ENCODE data around the gene SLC37A3.
"Not testable (repeated sequence)": the region's sequence is repeated elsewhere in the genome, so short reads cannot be mapped to it uniquely, and the experiment has no call there.

Gene SLC37A3

DNA sequence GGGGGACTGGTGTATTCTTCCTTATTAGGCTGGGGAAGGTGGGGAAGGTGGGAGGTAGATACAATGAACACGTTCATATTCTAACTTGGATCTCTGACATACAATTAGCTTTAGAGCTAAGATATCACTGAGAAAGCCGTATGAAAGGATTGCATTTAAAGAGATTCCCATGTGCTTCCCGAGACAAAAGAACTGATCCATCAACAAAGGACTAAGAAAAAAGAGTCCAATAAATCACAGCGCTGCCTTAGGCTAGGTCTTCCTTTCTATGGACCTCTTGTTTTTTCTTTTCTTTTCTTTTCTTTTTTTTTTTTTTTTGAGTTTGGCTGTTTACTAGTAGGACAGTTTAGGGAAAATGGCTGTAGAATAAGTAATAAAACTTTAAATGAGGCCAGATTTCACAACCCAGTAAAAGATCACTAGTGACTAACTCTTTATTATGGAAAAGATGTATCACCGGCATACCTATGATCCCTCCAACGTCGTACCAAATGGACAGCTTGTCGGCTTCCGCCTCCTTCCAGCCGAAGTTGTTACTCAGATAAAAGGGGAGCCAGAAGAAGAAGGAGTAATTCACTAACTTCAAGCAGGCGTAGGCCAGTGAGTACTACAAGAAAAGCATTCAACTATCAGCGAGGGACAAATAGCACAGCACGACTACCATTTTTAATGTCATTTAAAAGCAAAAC, 50.0 kb downstream of the SLC37A3 start:
- peak; percentile 13 for DNase-seq (ENCODE audit: low read depth)

DNA sequence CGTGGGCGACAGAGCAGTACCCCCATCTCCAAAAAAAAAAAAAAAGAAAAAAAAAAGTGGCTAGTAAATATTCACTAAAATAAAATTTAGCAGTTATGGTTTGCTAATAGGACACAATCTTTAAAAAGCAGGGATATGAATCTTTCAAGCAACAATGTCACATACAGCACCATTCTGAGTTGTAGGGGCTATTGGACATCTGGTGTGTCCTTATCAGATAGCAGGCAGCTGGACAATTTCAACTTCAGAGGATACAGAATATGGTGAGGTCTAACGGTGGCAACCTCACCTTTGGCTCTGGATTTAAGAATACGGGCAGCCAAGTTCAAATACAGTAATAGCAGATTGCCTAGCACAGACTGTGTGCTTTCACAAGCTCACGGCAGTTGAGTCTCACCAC, 51.1 kb downstream of the SLC37A3 start:
- DNase-seq (ENCODE audit: low read depth) = no peak

DNA sequence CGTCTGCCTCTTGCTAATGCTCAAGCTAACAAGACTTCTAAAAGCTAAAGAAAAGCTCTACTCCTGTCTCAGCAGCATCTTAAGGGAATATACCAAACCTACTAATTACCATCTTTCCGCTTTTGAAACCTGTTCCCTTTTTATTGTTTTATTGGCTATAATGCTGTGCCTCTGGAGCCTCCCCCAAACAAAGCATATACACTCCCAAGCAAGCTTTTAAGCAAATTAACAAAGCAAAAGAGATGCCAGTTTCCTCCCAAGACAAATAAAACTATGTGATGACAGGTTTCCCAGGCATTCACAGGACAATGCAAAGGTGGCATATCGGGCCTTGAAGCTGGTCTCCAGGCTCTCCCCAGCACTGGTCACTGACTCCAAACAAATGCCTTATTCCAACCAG, 52.9 kb downstream of the SLC37A3 start:
- no peak for DNase-seq (ENCODE audit: low read depth)

DNA sequence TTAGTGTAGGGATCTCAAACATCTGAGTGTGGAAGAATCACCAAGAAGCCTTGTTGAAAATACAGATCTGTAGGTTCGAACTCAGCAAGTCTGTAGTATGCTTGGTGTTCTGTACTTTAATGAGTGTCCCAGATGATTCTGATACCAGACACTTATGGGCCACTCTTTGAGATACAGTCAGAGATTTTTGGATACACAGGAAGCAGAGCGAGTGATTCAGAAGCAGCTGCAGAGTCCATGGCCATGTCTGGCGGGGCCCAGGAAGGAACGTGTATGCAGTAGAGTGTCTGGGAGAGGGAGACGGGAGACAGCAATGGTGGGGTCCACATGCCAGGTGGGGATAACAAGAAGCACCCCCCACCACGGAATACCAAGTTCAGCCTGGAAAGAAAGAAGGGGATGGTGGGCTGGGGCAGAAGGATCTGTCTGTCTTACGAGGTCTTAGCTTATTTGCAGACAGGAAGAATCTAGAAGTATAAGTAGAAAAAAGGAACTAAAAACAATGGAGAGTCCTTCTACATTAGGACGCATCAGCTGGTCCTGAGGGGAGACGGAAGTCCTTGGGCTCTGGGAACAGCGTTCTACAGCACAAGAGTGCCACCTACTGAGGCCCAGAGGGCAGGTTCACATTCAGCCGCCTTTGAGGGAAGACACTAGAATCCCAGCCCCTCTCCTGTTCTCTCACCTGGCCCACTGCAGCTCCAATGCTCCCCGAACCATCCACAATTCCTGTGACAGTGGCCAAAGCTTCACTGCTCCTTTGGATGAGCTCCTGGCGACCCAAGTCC, 55.4 kb downstream of the SLC37A3 start:
- peak; percentile 12 for DNase-seq (ENCODE audit: low read depth)

DNA sequence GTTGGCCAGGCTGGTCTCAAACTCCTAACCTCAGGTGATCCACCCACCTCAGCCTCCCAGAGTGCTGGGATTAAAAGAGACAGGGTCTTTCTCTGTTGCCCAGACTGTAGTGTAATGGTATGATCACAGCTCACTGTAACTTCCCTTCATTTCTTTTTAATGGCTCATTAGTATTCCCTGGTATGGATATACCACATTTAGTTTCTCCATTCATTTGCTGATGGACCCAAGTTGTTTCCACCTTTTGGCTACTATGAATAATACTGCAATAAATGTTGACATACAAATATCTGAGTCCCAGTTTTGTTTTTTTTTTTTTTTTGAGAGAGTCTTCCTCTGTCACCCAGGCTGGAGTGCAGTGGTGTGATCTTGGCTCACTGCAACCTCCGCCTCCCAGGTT, 59.4 kb downstream of the SLC37A3 start:
- not testable (repeated sequence) for DNase-seq (ENCODE audit: low read depth)

DNA sequence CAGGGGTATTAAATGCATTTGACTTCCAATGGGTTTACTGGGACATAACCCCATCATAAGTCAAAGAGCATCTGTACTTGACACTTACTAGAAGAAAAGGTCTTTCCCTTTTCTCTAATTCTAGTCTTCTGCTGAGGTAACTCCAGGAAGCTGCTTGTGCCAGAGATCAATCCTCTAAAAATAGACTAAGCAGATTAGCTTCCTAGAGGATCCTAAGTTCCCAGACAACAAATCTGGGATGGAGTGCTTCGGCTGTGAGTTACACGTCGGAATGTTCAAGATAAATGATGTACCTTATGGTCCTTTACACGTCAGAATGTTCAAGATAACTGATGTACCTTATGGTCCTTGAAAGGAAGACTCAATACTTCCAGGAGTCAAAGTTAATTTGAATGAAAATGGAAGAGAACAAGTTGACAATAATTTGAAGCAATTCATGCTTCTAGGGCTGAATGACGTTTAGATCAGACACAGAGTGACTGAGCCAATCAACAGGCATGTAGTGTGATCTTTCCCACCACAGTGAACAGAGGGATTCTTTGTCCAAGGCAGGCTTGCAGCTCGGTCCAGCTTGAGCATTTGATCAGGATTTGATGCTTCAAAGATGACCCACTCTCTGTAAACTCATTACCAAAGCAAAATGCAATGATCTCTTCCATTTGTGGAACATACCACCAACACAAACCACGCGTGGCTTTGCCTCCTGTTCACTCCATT, 63.8 kb downstream of the SLC37A3 start:
- DNase-seq (ENCODE audit: low read depth) = no peak

DNA sequence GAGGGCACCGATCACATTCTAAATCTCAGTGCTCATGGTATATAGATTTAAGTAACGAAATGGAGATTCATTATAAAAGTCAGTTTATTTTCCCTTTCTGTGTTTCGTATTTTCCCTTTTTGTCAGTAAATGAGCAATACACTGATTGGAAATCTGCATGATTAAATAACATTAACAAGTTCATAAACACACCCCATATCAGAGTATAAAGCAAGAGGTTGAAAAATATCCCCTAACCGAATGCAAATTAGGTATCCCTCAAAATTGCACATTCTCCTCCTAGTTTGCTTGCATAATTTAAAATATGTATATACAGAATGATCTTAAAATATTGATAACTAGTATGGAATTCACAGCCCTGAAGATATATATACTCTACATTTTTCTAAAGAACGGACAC, 64.6 kb downstream of the SLC37A3 start:
- no peak for DNase-seq (ENCODE audit: low read depth)

DNA sequence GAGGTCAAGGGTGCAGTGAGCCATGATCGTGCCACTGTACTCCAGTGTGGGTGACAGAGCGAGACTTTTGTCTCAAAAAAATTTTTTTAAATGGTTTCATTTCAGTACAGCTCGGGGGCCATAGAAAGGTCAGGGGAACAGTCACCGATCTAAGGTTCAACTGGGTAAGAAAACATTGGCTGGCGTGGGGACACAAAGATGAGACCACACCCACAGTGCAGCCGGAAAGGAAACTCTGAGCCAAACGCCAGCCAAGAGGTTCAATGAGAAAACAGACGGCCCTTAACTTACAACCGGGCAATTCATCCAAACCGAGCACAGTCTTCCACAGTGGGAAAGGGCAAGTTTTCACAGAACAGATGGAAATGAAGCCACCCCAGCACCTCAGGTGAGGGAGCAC, 65.1 kb downstream of the SLC37A3 start:
- no peak for DNase-seq (ENCODE audit: low read depth)

DNA sequence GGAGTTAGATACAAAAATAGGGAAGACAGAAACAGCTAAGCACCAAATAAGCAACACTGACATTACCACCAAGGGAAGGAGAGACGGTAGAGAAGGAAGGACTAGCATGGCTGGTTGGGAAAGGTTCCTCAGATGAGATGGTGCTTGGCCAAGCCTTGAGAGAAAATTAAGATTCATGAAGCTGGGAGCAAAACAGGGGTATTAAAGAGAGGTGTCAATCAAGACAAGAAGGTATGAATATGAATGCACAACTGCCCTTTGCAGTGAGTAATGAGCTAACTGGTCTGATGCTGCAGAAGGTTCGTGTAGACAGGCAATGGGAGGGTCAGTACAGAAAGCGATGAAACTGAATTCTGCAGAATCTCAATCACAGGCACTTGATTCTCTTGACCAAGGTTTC, 67.7 kb downstream of the SLC37A3 start:
- DNase-seq (ENCODE audit: low read depth) = no peak

DNA sequence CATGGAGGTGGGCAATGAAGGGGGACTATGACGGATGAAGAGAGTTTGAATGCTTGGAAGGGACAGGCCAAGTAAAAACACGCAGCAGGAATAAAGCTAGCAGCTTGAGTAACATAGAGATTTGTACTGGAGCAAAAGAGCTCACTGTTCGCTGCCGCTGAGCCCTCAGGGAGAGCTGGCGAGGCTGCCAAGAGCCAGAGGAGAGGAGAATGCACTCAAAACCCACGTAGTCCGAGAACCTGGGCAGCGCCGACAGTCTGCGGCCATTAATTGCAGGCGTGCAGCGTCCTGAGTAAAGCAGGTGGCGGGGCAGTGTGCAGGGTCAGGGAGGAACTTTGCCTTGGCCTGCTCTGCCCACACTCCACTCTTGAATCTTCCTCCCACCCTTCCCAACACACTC, 68.2 kb downstream of the SLC37A3 start:
- DNase-seq (ENCODE audit: low read depth) = no peak

DNA sequence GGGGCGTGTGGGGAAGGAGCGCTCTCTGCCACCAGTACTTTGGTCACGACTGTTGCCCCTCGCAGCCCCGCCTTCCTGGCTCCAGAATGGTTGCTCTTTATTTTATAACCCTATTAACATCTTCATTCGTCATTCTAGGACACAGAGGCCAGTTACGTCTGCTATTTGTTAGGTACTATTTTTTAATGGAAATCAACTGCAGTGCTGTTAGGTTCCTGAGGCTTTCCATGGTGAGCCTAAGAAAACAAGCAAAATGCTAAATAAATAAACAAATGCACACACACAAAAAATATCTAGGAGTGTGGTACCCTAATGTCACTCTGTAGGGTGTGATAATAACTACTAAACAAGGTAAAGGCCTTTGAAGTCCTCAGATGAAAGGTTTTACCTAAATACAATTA, 71.1 kb downstream of the SLC37A3 start:
- DNase-seq (ENCODE audit: low read depth) = no peak

DNA sequence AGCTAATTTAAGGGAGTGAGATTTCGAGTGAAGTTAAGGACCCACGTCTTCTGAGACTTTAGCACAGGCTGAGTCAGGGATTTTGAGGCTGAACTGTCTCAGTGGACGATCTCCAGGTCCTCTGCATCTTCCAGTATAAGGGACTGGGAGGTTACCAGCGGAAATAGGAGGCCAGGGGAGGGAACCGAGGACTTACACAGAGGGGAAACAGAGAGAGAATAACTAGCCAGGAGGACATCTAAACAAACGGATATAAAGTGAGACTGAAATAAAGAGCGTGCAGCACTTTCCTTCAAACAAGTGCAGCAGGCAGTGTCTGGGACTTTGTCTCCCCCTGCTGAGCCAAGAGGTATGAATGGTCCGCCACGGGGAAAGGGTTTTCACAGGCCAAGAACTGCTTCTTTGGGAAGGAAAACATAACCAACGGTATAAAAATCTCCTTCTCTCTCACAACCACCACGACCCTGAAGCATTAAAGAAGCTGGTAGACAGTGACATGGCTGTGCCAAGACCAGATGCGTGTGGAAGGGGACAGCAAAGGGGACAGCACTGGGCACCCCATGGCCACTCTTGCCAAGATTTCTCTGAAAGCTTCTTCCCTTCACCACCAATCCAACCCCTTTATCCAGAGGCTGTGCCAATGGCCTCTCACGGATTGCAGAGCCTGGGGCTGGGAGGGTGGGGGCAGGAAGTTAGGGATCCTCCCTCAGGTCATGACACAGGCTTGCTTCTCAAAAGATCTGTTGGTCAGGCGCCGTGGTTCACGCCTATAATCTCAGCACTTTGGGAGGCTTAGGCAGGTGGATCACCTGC, 72.0 kb downstream of the SLC37A3 start:
- DNase-seq (ENCODE audit: low read depth) = peak; percentile 36

DNA sequence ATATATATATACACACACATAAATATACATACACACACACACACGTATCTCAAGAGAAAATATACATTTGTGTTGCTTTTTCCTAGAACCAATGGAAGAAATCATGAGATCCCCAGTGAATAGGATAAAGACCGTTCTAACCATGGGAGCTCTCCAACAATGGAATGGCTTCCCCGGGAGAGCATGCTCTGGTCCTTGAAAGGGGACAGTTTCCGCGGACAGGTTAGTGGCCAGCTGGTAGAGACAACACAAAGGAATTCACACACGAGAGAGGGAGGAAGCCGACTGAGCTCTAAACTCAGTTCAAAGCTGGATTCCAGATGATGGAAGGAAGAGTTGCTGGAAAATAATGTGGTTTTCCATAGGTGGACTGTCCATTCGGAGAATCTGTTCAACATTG, 72.7 kb downstream of the SLC37A3 start:
- no peak for DNase-seq (ENCODE audit: low read depth)

DNA sequence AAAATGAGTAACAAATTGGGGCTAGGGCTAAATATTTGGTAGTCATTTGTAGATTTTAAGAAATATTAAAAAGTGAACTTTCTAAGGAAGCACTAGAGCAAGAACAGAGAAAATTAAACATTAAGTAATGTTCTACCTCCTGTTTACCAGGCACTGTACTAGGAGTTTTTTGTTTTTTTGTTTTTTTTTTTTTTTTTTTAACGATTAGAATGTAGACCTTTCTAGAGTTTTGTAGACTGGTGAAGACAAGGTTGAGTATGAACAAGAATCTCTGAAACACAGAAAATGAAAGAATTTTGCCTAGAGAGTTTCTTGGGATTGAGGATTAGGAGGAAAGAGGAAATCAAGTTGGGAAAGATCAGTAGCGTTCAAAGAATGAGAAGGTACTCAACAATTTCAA, 73.6 kb downstream of the SLC37A3 start:
- DNase-seq (ENCODE audit: low read depth) = no peak

DNA sequence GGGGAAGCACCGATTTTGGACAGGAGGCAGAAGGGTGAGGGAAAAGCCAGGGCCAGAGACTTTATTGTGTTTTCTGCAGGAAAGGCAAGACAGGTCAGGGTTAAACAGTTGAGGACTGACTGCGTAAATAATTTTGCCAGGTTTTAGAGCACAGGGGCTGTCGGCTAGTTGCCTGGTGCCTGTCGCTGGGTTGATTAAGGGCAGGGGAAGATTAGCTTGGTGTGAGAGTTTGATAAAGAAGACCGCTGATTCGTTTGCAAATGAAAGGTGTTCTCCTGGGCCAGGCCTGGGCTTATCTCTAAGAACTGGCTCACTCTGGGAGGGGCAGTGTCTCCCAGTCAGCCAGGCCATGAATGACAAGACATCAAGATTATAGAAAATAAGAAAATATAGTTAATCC, 75.6 kb downstream of the SLC37A3 start:
- no peak for DNase-seq (ENCODE audit: low read depth)

DNA sequence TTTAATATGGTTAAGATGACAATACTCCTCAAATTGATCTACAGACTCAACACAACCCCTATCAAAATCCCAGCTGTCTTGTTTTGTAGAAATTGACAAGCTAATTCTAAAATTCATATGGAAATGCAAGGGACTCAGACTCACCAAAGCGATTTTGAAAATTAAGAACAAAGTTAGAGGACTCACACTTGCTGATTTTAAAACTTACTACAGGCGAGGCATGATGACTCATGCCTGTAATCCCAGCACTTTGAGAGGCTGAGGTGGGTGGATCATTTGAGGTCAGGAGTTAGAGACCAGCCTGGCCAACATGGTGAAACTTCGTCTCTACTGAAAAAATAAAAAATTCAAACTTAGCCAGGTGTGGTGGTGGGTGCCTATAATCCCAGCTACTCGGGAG, 78.3 kb downstream of the SLC37A3 start:
- not testable (repeated sequence) for DNase-seq (ENCODE audit: low read depth)

DNA sequence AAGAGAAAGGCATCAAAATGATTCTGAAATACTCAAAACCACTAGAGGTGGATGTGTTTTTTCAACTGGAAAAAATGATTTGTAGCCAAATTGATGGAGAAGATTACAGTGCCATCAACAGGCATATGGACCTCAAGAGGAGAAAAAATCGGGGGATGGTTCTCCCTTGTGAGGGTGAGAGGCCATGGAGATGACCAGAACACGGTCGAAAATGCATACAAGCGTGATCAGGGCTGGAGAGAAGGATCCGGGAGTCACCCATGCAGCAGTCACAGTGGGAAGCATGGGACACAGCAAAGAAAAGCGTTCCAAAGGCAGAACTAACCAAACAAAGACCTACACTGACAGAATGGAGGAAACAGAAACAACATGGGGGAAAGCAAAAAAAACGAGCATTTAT, 80.3 kb downstream of the SLC37A3 start:
- no peak for DNase-seq (ENCODE audit: low read depth)

DNA sequence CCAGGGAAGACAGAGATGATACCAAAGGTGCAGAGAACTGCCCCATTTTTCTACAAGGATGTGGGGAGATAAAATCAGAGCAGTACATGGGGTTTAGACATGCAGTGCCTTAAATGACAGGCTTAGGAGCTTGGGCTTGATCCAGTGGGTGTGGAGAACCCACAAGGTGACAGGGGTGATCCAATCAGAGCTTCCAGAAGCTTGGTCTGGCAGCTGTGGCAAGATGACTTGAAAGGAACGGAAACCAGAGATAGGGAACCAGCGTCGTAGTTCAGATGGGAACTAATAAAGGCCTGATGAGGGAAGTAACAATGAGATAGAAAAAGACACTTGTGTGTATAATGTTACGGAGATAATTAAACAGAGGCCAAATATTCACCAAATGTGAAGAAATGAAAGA, 80.7 kb downstream of the SLC37A3 start:
- DNase-seq (ENCODE audit: low read depth) = no peak

DNA sequence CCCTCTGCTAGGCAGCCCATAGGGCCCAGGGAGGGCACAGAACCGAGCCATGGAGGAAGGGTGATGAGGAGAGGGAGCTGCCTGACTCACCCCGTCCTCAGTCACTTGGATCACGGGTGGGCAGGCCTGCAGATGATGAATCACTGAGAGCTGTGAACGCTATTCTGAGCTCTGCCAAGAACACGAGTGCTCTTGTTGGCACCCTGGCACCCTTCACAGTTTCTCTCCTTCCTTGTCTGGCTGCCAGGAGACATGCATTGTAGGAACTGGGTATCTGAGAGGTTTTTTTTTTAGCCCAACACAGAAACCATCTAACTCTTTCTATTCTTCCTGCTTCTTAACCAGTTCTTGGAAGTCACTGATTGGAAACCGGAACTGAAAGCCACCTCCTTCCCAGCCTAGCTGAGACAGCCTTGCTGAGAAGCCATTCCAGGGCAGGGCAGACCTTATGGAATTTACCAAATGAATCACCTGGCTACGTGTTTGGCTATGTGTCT, 82.1 kb downstream of the SLC37A3 start:
- peak; percentile 55 for DNase-seq (ENCODE audit: low read depth)

DNA sequence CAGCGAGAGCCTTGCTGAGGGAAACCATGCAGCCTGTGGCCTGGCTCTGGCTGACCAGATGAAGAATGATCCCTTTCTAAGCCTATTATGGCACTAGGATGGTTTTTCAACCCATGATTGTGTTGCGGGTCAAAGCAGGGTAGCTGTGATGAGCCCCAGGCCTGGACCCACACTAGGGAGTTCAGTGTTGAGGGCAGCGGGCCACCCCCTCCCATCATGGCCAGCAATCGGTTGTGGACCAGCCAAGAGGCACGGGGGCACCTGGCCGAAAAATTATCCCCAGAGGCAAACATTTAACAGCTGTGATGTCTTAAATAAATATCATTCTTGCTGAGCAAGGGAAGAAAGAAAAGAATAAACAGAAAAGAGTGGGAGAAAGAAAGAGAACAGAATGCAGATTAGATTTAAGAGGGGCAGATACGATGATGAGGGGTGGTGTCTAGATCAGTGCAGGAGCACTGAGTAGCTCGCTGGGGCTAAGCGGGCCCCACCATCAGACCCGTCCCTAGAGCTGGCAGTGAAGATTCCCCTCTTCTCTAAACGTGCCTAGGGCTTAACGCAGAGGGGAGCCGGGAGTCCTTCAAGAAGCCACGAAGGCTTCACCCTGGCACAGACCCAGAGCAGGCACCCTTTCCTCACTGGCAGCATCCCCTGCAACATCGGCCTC, 82.7 kb downstream of the SLC37A3 start:
- DNase-seq (ENCODE audit: low read depth) = no peak
